Measurements from ENCODE around the gene RNF157.
A peak's percentile ranks its signal among the peaks of the same experiment; 100 is the strongest.

Gene RNF157

DNA sequence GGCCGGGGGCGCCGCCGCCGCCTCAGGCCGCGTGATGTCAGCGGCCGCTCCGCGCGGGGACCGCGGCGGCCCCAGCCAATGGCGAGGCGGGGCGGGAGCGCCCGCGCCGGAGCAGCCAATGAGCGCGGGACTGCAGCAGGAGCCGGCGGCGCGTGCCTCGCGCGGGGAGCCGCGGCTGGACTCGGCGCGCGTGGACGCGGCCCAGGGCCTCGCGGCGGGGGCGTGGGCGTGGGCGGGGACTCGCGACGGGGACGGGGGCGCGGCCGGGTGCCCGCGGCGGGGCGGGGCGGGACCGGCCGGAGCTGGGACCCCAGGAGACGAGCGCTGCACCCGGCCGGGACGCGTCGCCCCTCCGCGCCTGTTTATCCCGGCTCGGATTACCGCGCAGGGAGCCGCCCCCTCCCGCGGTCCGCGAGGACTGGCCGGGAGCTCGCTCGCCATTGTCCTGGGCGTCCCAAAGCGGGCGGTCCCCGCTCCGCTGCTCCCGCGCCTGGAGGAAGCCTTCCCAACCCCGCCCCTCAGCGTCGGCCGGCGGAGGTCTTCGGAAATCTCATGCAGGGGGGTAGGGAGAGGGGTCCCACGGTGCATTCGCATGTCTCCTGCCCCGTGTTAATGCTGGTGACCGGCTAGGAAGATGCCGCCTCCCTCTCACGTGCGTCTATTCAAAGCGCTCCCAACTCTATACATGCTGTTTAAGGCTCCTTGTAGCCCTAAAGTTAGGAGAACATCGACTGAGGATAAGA is at the start of gene RNF157:
TSS of gene RNF157 (minus strand) at position 33 of the 743 bp plus-strand sequence. CDS start 253 bp downstream, outside the sequence.
- DNase-seq (ENCODE audit: low read depth in 2 of 2), result no peak

- no peak for DNase-seq (ENCODE audit: low read depth in 2 of 2)
Observed at GRCh38 chr17:76281573-76282371, 41.5 kb upstream of the RNF157 start.

GRCh38 chr17:76280650-76281049 is 40.4 kb upstream of the RNF157 start:
- DNase-seq (ENCODE audit: low read depth in 2 of 2), result no peak

- DNase-seq (ENCODE audit: low read depth in 2 of 2), result no peak
Observed at GRCh38 chr17:76279742-76280287, 39.5 kb upstream of the RNF157 start.

GRCh38 chr17:76278952-76279741 is 38.9 kb upstream of the RNF157 start:
- peak; percentile 72 to 77 for DNase-seq (ENCODE audit: low read depth in 2 of 2)

- DNase-seq (ENCODE audit: low read depth in 2 of 2), result no peak
Observed at GRCh38 chr17:76278268-76278908, 38.1 kb upstream of the RNF157 start.

DNA sequence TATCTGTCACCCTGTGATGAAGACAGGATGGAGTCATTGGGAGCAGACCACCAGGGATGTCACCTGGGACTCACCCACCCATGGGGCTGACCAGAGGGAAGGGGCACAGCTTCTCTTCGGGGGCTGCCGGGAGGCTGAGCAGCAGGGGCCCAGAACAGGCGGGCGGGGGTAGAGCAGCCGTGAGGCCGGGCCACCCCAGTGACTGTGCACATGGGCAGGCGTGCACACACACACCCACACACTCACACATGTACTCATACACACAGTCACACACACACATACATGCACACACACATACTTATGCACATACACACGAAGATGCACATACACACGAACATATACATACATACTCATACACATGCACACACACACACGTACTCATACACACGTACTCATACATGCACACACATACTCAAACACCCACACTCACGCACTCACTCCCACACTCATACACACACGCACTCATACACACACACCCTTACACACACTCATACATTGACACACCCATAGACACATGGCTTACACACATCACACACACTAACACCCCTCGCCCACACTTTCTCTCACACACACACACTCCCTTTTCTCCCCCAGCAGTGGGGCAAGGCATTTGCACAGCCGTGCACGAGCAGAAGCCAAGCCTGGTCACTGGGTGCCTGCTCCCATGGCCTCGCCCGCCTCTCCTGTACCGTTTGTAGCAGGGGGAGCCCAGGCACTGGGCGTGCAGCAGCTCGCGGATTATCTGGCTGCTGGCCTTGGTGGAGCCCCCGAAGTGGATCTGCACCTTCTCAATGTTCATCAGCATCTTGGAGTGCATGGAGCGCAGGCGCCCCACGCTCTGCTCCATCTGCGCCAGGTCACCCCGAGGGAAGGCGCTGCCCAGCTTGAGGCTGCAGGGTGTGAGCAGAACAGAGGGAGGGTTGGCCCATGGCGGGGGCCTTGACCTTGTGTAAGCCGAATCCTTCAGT is 37.3 kb upstream of the RNF157 start:
- DNase-seq (ENCODE audit: low read depth in 2 of 2), result no peak

DNA sequence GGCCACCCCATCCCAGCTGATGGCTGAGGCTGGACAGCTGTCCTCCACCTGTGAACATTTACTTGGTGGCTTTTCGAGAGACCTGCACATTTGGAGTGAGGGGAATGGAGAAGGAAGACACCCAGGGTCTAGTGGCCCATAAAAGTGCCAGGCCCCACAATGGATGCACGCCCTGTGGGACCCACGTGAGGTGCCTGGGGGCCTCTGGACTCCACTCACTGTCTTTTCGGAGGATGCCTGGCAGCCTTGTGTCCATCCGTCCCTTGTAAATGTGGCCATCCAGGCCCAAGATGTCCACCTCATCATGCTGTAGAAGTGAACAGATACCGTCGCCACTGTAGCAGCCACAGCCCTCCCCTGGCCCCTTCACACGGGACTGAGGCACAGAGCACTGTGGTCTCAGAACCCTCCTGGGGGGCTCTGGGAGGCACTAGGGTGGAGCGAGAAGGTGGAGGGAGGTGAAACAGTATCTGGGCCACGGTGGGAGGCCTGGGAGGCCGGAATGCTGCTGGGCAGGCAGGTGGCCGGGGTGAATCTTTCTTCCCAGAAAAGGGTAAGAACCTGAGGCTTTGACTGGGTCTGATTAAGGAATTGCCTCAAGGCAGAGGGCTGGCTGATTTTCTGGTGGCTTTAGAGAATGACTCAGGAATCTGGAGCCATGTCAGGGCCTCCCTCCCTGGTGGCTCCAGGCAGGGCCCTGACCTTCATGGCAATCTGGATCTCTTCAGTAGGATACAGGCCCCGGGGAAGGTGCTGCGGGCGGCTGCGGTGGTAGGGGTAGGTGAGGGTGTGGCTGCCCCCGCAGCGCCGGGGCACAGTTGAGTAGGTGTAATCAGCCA is 36.4 kb upstream of the RNF157 start:
- DNase-seq (ENCODE audit: low read depth in 2 of 2), result no peak

- DNase-seq (ENCODE audit: low read depth in 2 of 2), result no peak
Observed at GRCh38 chr17:76276069-76276431, 35.8 kb upstream of the RNF157 start.

GRCh38 chr17:76275382-76276068 is 35.2 kb upstream of the RNF157 start:
- DNase-seq (ENCODE audit: low read depth in 2 of 2), result no peak

DNA sequence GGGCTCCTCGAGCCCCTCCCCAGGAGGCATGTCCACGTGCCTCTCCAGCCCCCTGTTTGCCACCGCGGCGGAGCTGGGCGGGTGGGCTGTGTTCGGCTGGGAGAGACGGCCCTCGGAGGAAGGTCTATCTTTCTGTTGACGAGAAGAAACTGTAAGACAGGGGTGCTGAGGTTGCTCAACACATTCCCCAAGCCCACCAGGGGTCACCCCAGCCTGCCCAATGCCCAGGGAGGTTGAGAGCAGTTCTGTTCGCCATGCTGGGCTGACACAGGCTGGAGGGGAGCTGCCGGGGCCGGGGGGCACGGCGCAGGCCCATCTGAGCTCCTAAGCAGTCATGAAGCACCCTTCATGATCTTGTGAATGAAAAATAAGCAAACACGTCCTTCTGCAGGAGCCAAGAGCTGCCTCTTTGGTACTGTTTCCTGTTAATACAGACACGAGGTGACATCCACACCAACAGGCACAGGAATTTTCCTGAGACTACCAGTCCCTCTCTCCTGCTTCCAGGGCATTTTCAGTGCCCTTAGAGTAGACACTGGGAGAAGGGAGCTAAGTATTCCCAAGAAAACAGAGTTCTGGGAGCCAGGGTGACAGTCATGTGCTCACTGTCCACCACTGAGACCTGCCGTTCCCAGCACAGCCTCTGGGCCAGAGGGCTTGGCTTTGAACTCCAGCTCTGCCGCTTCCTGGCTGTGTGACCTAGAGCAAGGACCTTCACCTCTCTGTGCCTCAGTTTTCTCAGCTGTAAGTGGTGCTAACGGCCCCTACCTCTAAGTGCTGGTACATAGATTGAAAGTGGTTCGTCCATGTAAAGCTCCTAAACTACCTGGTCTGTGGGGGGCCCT is 34.0 kb upstream of the RNF157 start:
- no peak for DNase-seq (ENCODE audit: low read depth in 2 of 2)

GRCh38 chr17:76273445-76274111 is 33.3 kb upstream of the RNF157 start:
- no peak for DNase-seq (ENCODE audit: low read depth in 2 of 2)

GRCh38 chr17:76272541-76273444 is 32.5 kb upstream of the RNF157 start:
- DNase-seq (ENCODE audit: low read depth in 2 of 2), result peak in 1 of 2 donors; percentile 47

DNA sequence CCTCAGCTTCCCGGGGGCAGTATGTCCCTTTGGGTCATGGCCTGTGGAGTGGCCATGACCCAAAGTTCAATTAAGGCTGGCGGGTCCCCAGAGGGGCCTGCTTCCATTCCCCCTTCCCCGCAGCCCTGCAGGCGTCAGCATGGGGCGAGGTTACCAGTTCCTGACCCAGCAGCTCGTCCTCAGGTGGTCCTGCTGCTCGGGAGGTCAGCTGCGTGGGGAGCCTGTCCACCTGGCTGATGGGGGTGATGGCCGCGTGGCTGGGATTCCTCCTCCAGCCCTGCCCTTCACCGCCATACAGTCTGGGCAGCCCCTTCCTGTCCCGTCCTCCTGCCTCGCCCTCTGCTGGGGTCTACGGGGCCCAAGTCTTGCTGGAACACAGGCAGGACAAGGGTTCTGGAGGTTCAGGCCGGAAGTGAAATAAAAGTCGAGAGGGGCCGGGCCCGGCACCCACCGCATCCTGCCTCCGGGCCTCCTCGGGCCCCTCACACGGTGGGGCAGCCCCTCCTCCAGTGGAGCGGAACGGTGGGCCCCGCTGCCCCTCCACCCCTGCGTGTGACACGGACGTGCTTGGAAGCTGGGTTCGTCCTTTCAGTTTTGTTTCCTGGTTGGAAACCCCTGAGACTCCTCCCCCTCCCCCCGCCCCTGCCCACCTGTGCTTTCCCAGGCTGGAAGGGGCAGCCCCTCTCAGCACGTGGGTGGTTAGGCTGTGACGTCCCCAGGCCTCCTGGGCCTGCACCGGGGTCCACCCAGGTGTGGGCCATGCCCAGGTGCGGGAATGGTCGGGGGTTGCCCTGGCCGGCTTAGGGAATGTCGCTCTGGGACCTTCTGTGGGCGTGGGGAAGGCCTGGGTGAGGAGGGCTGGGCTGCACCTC is 31.6 kb upstream of the RNF157 start:
- peak; percentile 66 to 82 for DNase-seq (ENCODE audit: low read depth in 2 of 2)
